HG02840 (cell line): ENCODE data around the gene KCNAB1.

Source experiments
- ATAC-seq: cut with Tn5 transposase; IDR thresholded peaks from one replicate; pipeline ENCODE4 v1.9.1; 2021; ENCODE audit warnings: mild to moderate bottlenecking, moderate library complexity, moderate number of reproducible peaks; ENCODE audit not compliant: unreplicated experiment, low FRiP score

Gene KCNAB1

DNA sequence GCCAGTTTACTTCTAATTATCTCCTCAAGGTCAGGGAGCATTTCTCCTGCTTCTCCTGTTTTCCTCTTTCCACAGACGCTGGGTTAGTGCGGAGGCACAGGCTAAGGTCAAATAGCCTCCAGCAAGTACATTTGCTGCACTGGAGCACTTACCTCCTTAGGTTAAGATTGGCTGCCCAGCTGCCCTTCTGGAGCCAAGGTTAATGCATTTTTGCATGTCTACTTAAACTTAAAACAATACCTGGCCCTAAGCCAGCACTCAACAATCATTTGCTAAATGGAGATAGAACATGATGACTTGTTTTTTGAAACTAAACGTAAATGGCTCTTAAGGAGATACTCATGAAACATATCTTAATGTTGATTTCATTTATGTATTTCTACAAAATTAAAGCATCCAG lies 351.1 kb downstream of the KCNAB1 start:
- no peak for ATAC-seq

DNA sequence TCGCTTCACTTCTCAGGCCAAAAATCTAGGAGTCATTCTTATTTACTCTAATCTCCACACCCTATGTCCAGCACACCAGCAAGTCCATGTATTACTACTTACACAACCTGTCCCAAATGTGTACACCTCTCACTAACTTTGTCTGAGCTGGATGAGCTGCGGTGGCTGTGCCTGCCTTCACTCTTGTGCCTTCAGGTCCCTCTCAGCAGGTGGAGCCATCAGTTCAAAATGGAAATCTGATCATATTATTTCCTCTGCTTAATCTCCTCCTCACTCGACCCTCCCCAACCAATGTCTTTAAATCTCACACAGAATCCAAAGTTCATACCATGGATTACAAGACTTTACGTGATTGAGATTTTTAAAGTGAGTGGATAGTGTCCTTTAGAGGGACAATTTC lies 351.8 kb downstream of the KCNAB1 start:
- ATAC-seq: no peak

DNA sequence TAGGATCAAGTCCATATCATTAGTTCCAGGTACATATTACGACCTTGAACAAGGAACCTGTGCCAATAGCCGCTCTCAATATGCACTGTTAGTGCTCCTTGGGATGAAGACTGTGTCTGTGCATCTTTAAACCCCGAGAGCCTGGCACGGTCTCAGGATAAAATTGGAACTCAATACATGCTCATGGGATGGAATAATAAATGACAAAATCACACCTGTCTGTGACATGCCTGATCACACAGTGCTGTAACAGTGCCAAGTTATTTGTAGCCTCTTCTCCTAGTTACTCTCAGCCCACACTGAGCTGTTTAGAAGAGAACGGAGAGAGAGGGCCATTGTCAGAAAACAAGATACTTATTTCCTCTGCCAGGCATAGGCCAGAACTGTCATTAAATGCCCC lies 352.3 kb downstream of the KCNAB1 start:
- ATAC-seq: no peak

DNA sequence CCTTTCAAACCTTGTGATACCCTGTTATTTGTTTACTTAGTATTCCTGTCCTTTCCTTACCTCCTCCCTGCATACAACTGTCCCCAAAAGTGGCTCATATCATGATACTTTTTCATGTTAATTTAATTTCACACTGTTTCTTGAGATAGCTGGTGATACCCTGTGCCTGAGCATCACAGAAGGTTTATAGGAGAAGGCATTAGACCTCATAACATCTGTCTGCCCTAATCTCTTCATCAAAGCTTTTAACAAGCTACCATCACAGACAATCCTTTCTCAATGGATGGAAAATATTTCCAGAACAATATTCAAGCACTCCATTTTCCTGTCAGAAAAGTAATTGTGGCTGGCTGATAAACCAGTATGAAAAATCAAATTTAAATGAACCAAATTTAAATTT lies 353.0 kb downstream of the KCNAB1 start:
- no peak for ATAC-seq

DNA sequence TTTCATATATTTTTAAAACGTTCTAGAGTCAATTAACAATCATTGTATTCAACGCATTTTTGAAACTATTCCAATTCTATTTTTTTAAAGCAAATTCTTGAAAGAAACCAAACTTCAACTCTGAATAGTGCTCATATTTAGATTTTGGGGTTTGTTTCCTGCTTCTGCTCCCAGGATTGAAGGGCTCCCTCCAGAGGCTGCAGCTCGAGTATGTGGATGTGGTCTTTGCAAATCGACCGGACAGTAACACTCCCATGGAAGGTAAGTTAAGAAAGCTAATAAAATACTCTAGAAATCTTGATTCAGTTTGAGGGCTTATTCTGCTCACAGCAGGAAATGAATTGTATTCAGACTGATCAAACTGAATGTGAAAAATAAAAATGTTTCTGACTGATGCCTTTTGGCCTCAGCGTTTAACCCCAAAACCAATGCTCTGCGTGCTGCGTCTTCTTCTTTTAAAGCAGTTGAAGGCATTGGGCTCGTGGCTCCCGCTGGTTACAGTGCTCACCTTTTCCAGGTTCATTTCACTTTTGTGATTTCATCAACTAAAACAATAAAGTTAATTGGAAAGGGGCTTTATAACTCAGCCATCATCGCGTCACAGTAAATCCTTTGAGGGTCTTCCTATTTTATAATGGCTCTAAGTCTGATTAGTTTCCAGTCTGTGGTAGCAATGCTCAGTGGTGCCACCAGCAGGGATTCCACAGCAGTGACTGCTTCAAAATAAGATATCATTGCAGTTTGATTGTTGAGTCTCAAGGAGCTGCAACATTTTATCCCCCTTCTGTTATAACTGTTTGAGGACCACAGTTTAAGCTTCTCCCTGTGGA lies 354.4 kb downstream of the KCNAB1 start:
- ATAC-seq: no peak

DNA sequence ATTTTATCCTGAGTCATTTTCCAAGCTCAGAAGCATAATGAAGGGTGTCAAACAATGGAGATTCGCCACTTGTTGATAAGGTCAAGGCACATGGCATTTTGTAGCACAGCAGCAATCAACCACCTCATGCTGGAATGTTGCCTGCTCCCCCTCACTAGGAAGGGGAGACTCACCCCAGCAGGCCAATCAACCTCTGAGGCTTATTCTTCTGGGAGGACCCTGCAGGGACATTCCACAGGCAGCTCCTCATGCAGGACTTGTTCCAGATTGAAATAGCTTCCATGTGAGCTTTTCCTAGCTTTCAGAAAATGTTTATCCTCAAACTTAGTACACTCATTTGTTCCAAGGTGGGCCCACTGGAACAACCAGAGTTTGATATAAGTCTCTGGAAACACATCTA lies 356.9 kb downstream of the KCNAB1 start:
- no peak for ATAC-seq

DNA sequence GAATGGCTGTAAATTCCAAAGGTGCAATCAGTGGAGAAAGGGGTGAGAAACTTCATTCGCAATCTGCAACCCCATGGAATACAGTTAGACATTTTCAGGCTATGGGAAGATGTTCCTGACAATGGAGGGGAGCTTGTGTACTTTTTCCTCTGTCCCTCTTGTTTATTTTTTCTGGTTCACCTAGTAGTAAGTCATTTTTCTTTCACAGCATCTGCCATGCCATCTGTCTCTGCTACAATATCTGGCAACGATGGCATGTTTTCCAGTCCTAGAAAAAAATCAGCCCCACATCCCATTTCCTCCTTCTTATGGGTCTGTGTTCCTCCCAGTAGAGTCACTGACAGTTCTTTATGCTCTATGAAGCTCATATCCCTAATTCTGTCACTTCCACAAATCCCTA lies 358.5 kb downstream of the KCNAB1 start:
- no peak for ATAC-seq

DNA sequence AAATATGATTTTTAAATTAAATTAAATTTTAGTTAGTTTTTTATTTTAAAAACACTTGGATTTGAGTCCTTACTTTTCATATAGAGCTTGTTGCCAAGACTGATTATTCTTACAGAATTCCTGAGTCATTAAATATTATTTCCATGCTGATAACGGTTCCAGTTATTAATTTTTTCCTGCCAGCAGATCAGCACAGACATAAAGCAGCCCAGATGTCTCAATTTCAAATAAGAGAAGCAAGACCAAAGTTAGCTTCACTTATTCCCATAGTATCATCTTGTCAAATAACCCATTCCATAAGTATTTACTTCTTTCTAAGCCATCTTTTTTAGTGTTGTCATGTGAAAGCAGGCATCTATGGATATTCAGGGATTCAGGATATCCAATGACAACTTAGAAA lies 359.2 kb downstream of the KCNAB1 start:
- no peak for ATAC-seq

DNA sequence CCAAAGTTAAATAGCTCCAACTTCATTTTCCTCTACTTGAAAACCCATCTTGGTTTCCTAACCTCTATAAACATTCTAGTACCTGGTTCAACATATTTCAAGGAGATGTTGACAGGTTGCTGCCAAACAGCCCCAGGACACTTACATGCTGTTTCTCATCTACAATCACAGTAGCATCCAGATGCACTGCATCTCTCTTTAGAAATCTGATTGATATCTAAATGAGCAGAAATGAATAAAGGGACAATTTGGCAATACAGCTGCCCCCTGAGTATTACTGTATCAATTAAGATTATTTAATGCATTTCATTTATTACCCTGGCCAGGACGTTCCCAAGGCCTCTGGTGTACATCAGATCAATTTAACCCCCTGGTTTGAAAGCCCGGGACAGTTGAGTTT lies 360.6 kb downstream of the KCNAB1 start:
- no peak for ATAC-seq

DNA sequence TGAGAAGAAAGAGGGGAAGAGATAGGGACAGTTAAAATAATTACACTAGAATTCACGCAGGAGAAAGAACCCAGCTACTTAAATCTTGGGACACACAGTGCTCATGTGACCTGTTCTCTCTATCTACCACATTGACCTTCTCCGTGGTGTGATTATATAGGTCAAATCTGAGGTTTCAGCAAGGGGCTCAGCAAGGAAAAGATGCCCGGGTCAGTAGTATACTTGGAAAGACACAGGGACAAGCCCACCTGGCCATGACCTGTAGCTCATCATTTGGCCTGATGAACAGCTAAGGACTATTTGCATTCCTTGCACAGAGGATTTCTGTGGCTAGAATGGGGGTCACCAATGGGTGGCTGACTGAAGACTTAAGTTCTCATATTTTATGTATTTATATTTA lies 362.6 kb downstream of the KCNAB1 start:
- peak; percentile 0 for ATAC-seq

DNA sequence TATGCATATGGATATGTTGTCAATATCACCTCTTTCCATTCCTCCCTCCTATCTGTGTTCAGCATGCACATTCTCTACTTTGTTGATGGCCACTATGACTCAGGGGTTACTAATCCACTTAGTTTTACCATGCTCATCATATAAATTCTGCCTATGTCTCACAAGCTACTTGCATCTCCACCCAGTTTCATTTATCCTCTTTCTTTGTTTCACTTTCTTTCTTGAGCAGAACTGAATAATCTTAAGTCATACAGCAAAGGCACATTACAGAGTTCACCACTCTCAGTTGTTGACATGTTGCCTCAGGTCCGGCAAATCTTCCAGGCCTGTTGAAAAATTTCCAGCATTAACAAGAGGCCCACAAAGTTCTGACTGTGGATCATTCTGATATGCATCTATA lies 363.0 kb downstream of the KCNAB1 start:
- ATAC-seq: peak; percentile 81

DNA sequence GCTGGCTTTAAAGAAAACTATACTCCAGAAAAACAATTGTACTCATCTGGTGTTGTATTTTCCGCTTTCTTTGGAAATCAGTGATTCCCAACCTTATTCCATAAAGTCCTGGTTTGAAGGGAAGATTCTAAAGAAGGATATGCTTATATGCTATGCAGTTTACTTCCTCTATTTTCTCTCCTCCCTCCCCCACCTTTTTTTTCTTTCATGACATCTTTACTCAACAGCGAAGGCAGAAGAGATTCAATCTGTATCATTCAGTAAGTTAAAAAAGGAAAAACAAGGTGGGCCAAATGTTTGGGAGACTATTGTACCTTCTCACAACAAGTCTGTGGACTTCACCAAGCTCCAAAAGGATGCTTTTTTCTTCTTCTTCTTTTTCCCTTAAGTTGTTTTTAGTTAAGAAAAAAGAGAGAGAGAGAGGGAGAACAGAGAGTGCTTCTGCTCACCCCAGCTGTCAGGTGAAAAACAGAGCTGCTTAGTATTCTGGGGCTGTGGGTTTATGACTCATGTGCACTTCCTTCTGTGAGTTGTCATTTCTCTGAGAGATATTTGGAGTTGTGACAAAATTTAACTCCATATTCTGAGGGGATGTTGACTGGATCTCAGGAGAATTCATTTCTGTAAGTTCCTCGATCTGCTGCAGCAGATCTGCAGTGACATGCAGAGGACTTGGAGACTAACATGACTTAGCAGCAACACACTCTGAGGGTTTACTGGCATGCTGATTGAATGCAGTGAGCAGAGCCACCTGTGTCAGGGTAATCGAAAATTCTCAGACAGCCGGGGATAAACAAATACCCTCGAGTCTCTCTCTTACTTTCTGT lies 363.8 kb downstream of the KCNAB1 start:
- ATAC-seq: peak; percentile 87

DNA sequence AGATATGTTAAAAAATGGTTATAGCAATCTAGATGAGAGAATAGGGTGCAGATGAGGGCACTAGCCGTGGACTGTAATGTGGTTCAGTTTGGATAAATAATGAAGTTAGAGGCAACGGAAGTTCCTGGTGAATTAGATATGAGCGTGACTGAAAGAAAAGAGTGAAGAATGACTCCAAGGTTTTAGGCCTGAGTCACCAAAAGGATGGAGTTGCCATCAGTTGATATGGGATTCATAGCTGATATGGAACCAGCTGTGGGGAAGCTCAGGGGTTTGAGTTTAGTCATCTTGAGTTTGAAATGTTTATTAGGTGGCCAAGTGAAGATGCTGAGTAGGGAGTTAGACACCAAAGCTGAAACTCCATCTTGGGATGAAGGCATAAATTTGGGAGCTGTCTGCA lies 368.4 kb downstream of the KCNAB1 start:
- no peak for ATAC-seq

DNA sequence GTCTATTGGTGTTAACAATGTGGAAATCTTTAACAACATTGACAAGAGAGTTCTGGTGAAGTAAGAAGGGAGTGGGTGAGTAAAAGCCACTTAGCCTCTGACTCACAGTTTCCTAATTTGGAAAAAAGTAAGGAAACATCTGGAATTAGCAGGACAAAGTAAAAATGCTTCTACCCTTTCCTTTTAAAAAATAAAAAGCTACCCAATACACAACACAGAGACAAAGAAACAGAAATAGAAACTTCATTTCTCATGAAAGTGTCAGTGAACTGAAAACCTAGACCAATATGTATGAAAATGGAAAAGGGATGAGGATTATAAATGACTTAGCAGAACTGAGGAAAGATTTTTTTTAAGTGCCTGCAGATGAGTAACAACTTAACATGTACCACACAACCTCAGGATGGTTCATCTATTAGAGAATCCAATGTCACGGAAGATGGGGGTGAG lies 369.1 kb downstream of the KCNAB1 start:
- ATAC-seq: no peak

DNA sequence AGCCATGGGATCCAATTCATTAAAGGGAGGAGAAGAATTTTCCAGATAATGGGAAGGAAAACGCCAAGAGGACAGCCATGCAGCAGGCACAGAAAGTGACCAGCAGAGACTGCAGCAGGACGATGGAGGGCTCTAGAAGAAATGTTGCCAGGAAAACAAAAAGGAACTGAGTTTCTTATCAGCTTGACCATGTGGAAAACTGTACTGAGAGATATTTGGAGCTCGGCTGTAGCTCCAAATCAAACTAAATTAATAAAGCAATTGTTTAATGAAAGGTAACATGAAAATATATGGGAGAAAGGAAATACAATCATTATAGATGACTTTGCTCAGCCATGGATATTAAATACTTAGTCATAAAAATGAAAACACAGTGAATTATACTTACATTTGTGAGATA lies 370.8 kb downstream of the KCNAB1 start:
- no peak for ATAC-seq

DNA sequence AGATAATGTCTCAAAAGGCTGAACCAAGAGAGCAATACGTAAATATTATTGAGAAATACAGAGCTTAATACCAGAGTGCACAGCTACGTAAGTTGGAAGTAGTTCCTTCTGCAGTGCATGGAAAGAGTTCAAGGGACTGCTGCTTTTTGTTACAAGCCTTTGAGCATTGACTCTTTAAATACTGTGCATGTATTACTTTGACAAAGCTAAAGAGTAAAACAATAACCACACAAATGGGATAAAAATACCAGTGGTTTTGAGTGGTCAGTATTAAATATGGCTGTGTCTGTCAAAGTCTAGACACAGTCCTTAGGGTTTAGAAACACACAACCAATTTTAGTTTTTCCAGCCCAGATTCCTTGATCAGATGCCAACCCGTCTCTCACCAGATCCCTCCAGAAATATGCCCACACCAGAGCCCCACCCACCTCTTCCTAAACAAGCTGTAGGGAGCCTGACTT lies 372.5 kb downstream of the KCNAB1 start:
- ATAC-seq: no peak

DNA sequence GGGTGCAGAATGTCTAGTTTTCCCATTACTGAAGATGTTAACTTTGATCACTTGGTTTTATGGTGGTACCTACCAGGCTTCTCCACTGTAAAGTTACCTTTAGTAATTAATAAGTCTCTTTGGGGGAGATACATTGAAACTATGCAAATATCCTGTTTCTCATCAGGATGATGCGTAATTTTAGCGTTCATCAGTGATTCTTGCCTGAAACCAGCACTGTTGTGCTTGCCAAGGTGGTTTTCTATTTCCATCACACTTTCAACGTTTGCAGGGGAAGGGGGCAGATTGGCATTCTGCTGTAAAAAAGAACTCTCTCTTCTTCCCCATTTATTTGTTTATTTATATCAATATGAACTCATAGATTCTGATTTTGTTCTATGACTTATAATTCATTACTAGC lies 373.5 kb downstream of the KCNAB1 start:
- no peak for ATAC-seq

DNA sequence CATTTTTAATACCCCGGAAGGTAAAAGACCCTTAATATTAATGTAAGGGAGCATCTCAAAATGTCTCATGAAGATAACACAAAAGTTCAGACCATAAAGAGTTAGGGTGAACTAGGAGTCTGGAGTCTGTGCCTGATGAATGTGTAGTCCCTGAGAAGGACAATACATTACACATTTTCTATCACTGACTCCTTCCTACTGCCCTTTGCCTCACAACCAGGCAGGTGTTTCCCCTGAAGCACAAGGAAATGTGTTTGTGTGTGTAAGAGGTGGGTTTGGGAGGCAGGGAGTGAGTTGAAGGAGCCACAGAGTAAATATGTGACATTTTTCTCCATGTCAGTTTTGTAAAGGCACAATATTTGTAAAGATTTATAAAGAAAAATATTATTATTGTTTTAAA lies 375.4 kb downstream of the KCNAB1 start:
- no peak for ATAC-seq

DNA sequence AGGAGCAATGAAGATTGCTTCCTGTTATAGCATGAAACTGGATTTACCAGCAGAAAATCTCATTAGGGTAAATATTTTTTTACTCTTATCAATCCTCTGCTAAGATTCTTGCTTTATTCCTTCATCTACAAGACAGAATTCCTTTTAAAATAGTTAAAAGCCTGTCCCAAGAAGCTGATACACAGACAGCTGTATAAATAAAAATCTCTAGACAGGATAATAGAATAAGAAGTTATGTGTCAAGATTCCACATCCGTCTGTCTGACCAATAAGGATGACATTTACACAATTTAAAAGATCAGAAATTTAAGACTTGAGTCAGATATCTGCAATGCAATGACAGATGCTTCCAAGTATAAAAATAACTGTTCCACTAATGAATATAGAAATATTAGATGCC lies 376.9 kb downstream of the KCNAB1 start:
- ATAC-seq: no peak

DNA sequence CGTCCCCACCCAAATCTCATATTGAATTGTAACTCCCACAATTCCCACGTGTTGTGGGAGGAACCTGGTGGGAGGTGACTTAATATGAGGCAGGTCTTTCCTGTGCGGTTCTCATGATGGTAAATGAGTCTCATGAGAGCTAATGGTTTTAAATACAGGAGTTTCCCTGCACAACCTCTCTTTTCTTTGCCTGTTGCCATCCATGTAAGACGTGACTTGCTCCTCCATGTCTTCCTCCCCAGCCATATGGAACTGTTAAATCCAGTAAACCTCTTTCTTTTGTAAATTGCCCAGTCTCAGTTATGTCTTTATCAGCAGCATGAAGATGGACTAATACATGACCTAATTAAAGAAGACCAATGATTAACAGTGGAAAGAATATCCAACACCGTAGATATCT lies 377.9 kb downstream of the KCNAB1 start:
- no peak for ATAC-seq

DNA sequence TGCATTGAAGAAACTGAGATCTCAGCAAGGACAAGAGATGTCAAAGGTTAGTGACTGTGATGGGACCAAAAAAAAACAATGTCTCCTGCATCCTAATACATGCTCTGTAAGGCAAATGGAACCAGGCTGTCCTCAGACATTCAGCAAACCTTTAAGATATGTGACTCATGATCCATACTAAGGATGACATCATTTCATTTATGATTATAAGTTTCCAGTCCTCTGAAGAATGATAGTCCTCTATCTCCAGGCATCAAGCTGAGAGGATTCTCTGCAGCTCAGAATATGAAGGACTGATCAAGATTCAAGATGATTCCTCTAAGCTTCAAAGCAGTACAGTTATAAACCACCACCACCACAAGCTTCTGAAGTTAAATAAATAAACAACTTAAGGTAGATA lies 386.9 kb downstream of the KCNAB1 start:
- ATAC-seq: no peak
